ENCODE results near the gene SLC34A1. TPM values are rescaled to one million over a fixed set of nuclear protein-coding genes. Genes with fewer than 3 reads are reported as not detected.

SLC34A1 gene
- total RNA-seq, 6 donors from 2014 or later, result not detected

DNA sequence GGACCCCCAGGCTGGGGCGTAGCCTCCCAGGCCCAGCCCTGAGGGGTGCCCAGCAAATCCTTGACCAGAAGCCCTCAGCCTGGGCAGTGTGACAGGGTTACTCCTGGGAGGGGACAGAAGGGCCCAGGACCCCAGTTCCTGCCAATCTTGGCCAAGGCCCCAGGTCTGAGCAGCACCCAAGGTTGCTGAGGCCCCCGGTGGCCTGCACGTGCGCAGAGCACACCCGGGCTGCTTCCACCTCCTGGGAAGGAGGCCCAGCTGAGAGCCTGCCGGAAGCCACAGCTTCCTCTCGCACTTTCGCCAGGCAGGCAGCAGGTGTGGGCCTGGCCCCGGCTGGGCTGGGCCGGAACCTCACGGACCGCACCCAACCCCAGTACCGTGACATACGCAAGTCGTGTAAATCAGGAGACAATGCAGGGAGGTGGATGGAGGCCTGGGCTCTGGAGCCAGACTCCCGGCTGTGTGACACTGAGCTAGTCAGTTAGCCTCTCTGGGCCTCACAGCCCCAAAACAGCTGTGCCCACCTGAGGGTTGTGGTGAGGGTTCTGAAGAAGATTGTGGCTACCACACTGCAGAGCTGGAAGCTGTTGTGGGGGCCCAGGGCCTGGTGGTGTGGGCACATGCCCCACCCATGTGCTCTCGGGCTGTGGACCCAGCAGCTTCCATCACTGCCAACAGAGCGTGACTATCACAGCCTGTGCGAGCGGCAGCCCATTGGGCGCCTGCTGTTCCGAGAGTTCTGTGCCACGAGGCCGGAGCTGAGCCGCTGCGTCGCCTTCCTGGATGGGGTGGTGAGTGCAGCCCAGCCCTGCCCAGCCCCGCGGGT, 47.3 kb downstream of the SLC34A1 start:
- WGBS, 2 donors, result 64 to 79% methylated on average over 14 to 27 of the region's 29 CpGs
- H3K27me3 ChIP-seq, result no peaks in the 10 kb centered on the region
- peak overlapping the region; percentile 39 to 93 (median 83) for H3K27ac ChIP-seq
- no peak overlapping the region for H3K4me3 ChIP-seq
- H3K36me3 ChIP-seq, result peaks cover 25 to 63% (median 60%) of the 10 kb centered on the region in 4 donors
- ATAC-seq (ENCODE audit: low FRiP score in 2 of 2) (no peak), DNase-seq (peak; percentile 74 to 88)
- H3K9me3 ChIP-seq, result no peaks in the 10 kb centered on the region
- TF ChIP-seq EP300 (IDR thresholded peaks at IDR 0.05) (no peak), POLR2AphosphoS5 (IDR thresholded peaks at IDR 0.05) (peak; percentile 22 to 47), POLR2A (IDR thresholded peaks at IDR 0.05) (peak in 1 of 4 donors; percentile 8)
- H3K4me1 ChIP-seq, result peaks cover 45 to 63% (median 50%) of the 10 kb centered on the region in 4 donors

DNA sequence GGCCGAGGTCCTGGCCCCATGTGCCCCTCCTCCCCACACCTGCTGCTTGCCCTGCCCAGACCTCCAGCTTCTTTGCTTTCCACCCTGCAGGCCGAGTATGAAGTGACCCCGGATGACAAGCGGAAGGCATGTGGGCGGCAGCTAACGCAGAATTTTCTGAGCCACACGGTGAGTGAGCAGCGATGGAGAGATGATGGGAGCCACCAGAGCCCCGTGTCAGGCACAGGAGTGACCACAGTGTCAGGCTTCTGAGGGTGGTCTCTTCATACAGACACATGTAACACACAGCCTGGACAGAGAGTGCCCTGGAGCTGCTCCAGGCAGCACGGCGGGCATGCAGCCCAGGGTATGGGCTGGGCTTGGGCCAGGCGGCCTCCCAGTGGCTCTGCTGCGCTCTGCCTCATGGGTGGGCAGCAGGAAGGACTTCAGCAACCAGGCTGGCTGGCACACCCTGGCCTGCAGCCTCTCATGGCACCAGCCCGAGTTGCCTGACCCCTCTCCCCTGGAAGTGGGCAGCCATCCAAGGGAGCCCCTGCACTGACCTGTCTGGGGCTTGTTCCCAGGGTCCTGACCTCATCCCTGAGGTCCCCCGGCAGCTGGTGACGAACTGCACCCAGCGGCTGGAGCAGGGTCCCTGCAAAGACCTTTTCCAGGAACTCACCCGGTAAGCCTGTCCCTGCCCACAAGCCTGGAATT, 48.1 kb downstream of the SLC34A1 start:
- H3K4me1 ChIP-seq, result peaks cover 42 to 60% (median 47%) of the 10 kb centered on the region in 4 donors
- TF ChIP-seq EP300 (IDR thresholded peaks at IDR 0.05) (no peak), POLR2AphosphoS5 (IDR thresholded peaks at IDR 0.05) (no peak), POLR2A (IDR thresholded peaks at IDR 0.05) (no peak)
- TF ChIP-seq, protein P1, sequence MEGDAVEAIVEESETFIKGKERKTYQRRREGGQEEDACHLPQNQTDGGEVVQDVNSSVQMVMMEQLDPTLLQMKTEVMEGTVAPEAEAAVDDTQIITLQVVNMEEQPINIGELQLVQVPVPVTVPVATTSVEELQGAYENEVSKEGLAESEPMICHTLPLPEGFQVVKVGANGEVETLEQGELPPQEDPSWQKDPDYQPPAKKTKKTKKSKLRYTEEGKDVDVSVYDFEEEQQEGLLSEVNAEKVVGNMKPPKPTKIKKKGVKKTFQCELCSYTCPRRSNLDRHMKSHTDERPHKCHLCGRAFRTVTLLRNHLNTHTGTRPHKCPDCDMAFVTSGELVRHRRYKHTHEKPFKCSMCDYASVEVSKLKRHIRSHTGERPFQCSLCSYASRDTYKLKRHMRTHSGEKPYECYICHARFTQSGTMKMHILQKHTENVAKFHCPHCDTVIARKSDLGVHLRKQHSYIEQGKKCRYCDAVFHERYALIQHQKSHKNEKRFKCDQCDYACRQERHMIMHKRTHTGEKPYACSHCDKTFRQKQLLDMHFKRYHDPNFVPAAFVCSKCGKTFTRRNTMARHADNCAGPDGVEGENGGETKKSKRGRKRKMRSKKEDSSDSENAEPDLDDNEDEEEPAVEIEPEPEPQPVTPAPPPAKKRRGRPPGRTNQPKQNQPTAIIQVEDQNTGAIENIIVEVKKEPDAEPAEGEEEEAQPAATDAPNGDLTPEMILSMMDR (IDR thresholded peaks at IDR 0.05), result no peak
- H3K4me3 ChIP-seq, result no peak overlapping the region
- H3K27me3 ChIP-seq, result no peaks in the 10 kb centered on the region
- H3K27ac ChIP-seq, result peak overlapping the region; percentile 39 to 93 (median 83)
- peaks cover 25 to 70% (median 67%) of the 10 kb centered on the region in 4 donors for H3K36me3 ChIP-seq
- H3K9me3 ChIP-seq, result no peaks in the 10 kb centered on the region
- no peak for DNase-seq
- no peak for ATAC-seq (ENCODE audit: low FRiP score in 2 of 2)
- WGBS, 2 donors, result 80 to 82% methylated on average over 5 to 13 of the region's 18 CpGs

DNA sequence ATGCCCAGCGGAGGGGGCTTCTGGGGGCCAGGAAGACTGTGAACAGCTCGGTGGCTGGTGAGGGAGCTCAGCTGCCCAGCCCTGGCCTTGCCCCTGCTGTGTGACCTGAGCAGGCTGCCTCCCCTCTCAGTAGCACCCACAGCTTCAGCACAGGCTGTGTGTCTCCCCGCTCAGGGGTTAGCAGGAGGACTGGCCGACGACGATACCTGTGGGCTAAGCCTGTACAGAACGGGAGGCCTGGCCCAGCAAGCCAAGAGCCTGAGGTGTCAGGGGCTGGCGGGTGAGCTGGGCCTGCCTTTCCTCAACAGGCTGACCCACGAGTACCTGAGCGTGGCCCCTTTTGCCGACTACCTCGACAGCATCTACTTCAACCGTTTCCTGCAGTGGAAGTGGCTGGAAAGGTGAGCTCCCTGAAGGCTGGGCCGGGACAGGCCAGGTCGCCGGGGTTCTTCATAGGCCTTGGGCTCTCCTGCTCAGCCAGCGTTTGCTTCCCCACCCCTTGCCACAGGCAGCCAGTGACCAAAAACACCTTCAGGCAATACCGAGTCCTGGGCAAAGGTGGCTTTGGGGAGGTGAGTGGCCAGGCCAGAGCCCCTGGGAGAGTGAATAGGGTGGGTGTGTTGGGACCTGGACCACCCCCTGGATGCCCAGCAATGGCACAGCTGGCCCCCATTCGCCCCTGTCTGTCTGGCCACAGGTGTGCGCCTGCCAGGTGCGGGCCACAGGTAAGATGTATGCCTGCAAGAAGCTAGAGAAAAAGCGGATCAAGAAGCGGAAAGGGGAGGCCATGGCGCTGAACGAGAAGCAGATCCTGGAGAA, 48.8 kb downstream of the SLC34A1 start:
- Histone ChIP-seq H3K36me3 (peaks cover 25 to 78% (median 74%) of the 10 kb centered on the region in 4 donors), H3K9me3 (no peaks in the 10 kb centered on the region), H3K27me3 (no peaks in the 10 kb centered on the region), H3K4me3 (no peak overlapping the region), H3K4me1 (peaks cover 34 to 55% (median 40%) of the 10 kb centered on the region in 4 donors), H3K27ac (peak overlapping the region in 3 of 4 donors; percentile 76 to 93 (median 90))
- no peak for ATAC-seq (ENCODE audit: low FRiP score in 2 of 2)
- 95 to 97% methylated on average over 15 to 24 of the region's 25 CpGs for WGBS, 2 donors
- no peak for DNase-seq
- TF ChIP-seq, protein P1 (IDR thresholded peaks at IDR 0.05), result no peak
- TF ChIP-seq EP300 (IDR thresholded peaks at IDR 0.05) (no peak), POLR2A (IDR thresholded peaks at IDR 0.05) (no peak), POLR2AphosphoS5 (IDR thresholded peaks at IDR 0.05) (no peak)

DNA sequence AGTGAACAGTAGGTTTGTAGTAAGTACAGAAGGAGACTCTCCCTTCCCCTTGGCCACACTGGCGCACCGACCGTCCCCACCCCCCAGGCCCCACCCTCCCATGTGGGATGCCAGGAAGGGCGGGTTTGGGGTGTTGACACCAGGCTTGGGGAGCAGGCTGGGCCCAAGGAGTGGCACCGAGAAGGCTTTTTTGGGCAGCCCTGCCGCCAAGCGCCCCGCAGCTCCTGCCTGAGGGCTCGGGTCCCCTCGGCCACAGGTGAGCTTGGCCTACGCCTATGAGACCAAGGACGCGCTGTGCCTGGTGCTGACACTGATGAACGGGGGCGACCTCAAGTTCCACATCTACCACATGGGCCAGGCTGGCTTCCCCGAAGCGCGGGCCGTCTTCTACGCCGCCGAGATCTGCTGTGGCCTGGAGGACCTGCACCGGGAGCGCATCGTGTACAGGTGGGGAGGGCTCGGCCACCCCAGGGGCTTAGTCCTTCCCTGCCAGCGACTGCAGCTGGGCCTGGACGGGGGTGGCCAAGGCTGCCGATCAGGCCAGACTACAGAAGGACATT, 49.5 kb downstream of the SLC34A1 start:
- ATAC-seq (ENCODE audit: low FRiP score in 2 of 2), result no peak
- 83 to 94% methylated on average over 10 to 29 of the region's 29 CpGs for WGBS, 2 donors
- Histone ChIP-seq H3K27ac (no peak overlapping the region), H3K9me3 (no peaks in the 10 kb centered on the region), H3K36me3 (peaks cover 25 to 85% (median 76%) of the 10 kb centered on the region in 4 donors), H3K4me3 (no peak overlapping the region), H3K27me3 (no peaks in the 10 kb centered on the region), H3K4me1 (peaks cover 27 to 48% (median 33%) of the 10 kb centered on the region in 4 donors)
- no peak for TF ChIP-seq POLR2AphosphoS5 (IDR thresholded peaks at IDR 0.05)
- TF ChIP-seq, protein P1 (IDR thresholded peaks at IDR 0.05), result no peak
- no peak for TF ChIP-seq POLR2A (IDR thresholded peaks at IDR 0.05)
- TF ChIP-seq EP300 (IDR thresholded peaks at IDR 0.05), result no peak
- DNase-seq, result peak in 1 of 2 donors; percentile 77

Measured in upper lobe of left lung (tissue), 6 donors.